ENCODE results near the gene INSRR. TPM values are rescaled to one million over a fixed set of nuclear protein-coding genes. Genes with fewer than 3 reads are reported as not detected.
A peak's percentile ranks its signal among the peaks of the same experiment; 100 is the strongest.

Gene INSRR
- total RNA-seq, 2 experiments from 2014 or later, result 0.47 to 0.54 TPM

DNA sequence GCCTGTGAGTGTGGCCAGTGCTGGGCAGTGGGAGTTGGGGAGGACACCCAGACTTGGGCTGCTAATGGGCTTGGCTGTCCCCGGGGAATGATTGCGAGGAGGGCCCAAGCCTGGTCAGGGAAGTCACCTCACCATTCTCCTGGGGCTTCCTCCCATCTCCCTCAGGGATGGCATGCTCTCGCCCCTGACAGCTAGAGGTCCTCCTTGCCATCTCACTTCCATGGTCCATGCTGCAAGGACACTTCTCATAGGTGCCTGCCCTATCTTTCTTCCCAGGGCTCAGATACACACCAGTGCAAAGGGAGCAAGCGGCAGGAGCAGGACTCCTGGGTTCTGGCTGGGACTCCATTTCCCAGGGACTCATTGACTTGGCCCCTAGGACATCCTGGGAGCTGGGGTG, 5.9 kb upstream of the INSRR start:
- H3K4me1 Mint-ChIP-seq (ENCODE audit: low read depth), result peaks cover 57% of the 10 kb centered on the region
- no peak overlapping the region for H3K4me3 Mint-ChIP-seq
- peaks cover 34% of the 10 kb centered on the region for H3K27me3 Mint-ChIP-seq
- H3K9me3 Mint-ChIP-seq, result no peaks in the 10 kb centered on the region
- ChIA-PET POLR2A (interaction anchor here (0.7 to 1.1 kb wide), 3 partner anchors 9 to 19 kb away, joined by 3 to 4 read pairs (median 3); no protein-coding TSS in a partner anchor), CTCF (interaction anchor here (1.0 to 13.5 kb wide), 4 partner anchors 27 to 176 kb away, joined by 4 to 273 read pairs (median 6); no protein-coding TSS in a partner anchor)
- no peak overlapping the region for H3K27ac Mint-ChIP-seq
- DNase-seq (no peak), ATAC-seq (no peak)
- H3K36me3 Mint-ChIP-seq (ENCODE audit: low read depth), result no peaks in the 10 kb centered on the region
- TF ChIP-seq, protein P1, sequence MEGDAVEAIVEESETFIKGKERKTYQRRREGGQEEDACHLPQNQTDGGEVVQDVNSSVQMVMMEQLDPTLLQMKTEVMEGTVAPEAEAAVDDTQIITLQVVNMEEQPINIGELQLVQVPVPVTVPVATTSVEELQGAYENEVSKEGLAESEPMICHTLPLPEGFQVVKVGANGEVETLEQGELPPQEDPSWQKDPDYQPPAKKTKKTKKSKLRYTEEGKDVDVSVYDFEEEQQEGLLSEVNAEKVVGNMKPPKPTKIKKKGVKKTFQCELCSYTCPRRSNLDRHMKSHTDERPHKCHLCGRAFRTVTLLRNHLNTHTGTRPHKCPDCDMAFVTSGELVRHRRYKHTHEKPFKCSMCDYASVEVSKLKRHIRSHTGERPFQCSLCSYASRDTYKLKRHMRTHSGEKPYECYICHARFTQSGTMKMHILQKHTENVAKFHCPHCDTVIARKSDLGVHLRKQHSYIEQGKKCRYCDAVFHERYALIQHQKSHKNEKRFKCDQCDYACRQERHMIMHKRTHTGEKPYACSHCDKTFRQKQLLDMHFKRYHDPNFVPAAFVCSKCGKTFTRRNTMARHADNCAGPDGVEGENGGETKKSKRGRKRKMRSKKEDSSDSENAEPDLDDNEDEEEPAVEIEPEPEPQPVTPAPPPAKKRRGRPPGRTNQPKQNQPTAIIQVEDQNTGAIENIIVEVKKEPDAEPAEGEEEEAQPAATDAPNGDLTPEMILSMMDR (IDR thresholded peaks at IDR 0.05), result no peak
- intact Hi-C loops (cut with micrococcal nuclease), result loop anchor here (5.0 kb wide), 2 partner anchors 47 to 137 kb away; partner anchors contain the start of genes ISG20L2, METTL25B and SH2D2A

DNA sequence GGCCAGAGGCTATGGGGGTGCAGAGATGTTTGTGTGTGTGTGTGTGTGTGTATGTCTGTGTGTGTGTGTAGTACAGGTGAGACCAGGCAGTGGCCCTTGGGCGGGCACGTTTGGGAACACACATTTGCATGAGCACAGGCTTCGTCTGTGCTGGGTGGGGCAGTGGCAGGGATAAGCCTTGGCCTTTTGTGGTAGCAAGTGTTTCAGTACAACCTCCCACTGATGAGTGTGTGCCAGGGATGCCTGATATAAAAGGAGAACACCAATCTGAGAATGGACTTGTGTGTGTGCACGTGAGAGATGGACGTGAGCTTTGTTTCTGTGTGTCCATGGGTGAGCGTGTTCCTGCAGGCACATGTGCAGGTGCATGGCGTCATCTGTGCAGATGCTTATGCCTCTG, 4.7 kb upstream of the INSRR start:
- Mint-ChIP-seq H3K9me3 (no peaks in the 10 kb centered on the region), H3K36me3 (ENCODE audit: low read depth) (no peaks in the 10 kb centered on the region), H3K27ac (peak overlapping the region; percentile 59), H3K4me1 (ENCODE audit: low read depth) (peaks cover 64% of the 10 kb centered on the region), H3K27me3 (peaks cover 42% of the 10 kb centered on the region), H3K4me3 (peak overlapping the region; percentile 65)
- POLR2A ChIA-PET, result interaction anchor here (1.3 kb wide), 1 partner anchor 9 kb away, joined by 3 read pairs; no protein-coding TSS in a partner anchor
- DNase-seq, result no peak
- TF ChIP-seq, protein P1 (IDR thresholded peaks at IDR 0.05), result no peak
- CTCF ChIA-PET, result interaction anchor here (1.0 to 13.5 kb wide), 9 partner anchors 26 to 175 kb away, joined by 3 to 273 read pairs (median 7); partner anchors contain the start of gene SH2D2A
- no peak for ATAC-seq
- intact Hi-C loops (cut with micrococcal nuclease), result loop anchor here (5.0 kb wide), 2 partner anchors 46 to 136 kb away; partner anchors contain the start of genes ISG20L2, METTL25B and SH2D2A

DNA sequence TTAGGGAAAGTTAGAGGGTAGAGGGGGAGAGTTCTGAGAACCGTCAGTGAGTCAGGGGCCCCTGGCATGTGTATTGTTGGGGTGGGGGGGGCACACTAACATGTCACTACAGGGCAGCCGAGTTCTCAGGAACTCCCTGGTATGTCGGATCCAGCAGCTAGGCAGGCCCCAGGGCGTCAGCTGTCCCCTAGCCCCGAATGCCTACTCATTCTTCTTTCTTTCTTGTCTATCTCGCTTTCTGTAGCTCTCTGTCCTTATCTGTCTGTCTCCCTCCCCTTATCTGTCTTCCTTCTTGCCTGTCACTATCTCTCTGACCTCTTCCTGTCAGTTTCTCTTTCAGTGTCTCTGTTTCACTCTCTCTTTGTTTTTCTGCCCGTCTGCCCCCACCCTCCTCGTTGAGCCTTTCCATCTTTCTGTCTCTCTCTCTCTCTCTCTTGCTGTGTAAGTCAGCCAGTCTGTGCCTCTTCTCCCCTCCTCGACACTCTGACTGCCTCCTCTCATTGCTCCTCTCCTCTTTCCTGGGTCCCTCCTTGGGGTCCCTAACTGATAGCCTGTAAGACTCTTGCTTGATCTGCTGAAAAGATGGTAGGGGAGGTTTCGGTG, 4.2 kb upstream of the INSRR start:
- POLR2A ChIA-PET, result interaction anchor here (1.3 to 4.1 kb wide), 2 partner anchors 8 to 61 kb away, joined by 3 to 20 read pairs; no protein-coding TSS in a partner anchor

DNA sequence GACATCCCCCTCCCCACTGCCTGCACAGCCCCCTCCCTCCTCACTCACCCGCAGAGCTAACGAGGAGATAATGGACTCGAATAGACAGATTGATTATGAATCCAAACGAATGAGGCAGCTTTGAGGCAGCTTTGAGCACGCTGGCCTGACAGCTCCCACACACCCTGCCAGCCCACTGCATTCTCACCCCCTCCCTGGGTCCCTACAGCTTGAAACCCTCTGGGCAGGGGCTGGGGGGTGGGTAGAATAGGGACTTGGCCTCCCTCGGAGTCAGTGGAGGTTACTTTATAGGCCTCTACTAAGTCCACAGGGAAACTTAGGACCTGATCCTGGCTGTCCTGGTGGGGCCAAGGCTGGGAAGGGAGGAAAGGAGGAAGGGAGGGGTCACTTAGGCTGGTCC, 3.7 kb upstream of the INSRR start:
- TF ChIP-seq, protein P1 (IDR thresholded peaks at IDR 0.05), result no peak
- CTCF ChIA-PET, result interaction anchor here (1.0 to 13.5 kb wide), 11 partner anchors 14 to 174 kb away, joined by 3 to 273 read pairs (median 75); partner anchors contain the start of genes ISG20L2, METTL25B and SH2D2A
- peak overlapping the region; percentile 59 for H3K27ac Mint-ChIP-seq

More for the DNA sequence above, 4.2 kb upstream of the INSRR start:
- CTCF ChIA-PET, result interaction anchor here (1.0 to 13.5 kb wide), 9 partner anchors 14 to 174 kb away, joined by 3 to 273 read pairs (median 81); partner anchors contain the start of genes ISG20L2, METTL25B and SH2D2A
- DNase-seq, result peak; percentile 62
- intact Hi-C loops (cut with micrococcal nuclease), result loop anchor here (5.0 kb wide), 2 partner anchors 46 to 136 kb away; partner anchors contain the start of genes ISG20L2, METTL25B and SH2D2A
- TF ChIP-seq, protein P1 (IDR thresholded peaks at IDR 0.05), result no peak
- Mint-ChIP-seq H3K9me3 (no peaks in the 10 kb centered on the region), H3K4me1 (ENCODE audit: low read depth) (peaks cover 64% of the 10 kb centered on the region), H3K27me3 (peaks cover 48% of the 10 kb centered on the region), H3K4me3 (peak overlapping the region; percentile 65), H3K36me3 (ENCODE audit: low read depth) (no peaks in the 10 kb centered on the region), H3K27ac (peak overlapping the region; percentile 59)
- peak; percentile 60 for ATAC-seq

More for the DNA sequence above, 3.7 kb upstream of the INSRR start:
- POLR2A ChIA-PET, result interaction anchor here (1.3 to 4.1 kb wide), 3 partner anchors 8 to 61 kb away, joined by 3 to 20 read pairs (median 5); no protein-coding TSS in a partner anchor
- H3K4me1 Mint-ChIP-seq (ENCODE audit: low read depth), result peaks cover 62% of the 10 kb centered on the region
- no peaks in the 10 kb centered on the region for H3K9me3 Mint-ChIP-seq
- H3K4me3 Mint-ChIP-seq, result peak overlapping the region; percentile 65
- no peaks in the 10 kb centered on the region for H3K36me3 Mint-ChIP-seq (ENCODE audit: low read depth)
- peaks cover 52% of the 10 kb centered on the region for H3K27me3 Mint-ChIP-seq
- DNase-seq (no peak), ATAC-seq (no peak)
- intact Hi-C loops (cut with micrococcal nuclease), result loop anchor here (5.0 kb wide), 2 partner anchors 45 to 135 kb away; partner anchors contain the start of genes ISG20L2, METTL25B and SH2D2A

Measured in activated CD8-positive, alpha-beta T cell treated with anti-CD3 and anti-CD28 coated beads for 36 hours (primary cell).